AG08395 (cell line): ENCODE results near the gene GALNTL6.
"Not testable (repeated sequence)": the region's sequence is repeated elsewhere in the genome, so short reads cannot be mapped to it uniquely, and the experiment has no call there.

ENCODE experiments used
- DNase-seq: peaks from one replicate; pipeline ENCODE4 v3.0.0; 2012; ENCODE audit warnings: mixed read lengths, low spot score

The GALNTL6 gene

DNA sequence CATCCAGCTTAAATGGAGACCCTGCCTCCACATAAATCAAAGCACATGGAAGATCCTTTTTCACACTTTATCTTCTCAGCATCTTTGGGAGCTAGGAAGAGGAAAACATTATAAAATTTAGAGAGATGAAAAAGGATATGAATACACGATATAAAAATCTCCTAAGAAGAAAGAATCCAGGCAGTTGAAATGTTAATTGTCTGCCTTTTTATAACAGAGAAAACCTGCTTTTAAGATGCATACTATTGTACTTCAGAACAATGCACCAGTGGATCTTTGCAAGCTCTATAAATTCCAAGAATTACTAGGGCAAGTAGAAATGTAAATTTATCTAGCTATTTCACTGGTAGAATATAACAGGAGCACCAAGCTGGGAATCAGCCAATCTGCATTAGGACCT lies 1055.1 kb downstream of the GALNTL6 start:
- no peak for DNase-seq

- DNase-seq, result no peak
Observed at GRCh38 chr4:172869621-172870268, 1056.5 kb downstream of the GALNTL6 start.

DNA sequence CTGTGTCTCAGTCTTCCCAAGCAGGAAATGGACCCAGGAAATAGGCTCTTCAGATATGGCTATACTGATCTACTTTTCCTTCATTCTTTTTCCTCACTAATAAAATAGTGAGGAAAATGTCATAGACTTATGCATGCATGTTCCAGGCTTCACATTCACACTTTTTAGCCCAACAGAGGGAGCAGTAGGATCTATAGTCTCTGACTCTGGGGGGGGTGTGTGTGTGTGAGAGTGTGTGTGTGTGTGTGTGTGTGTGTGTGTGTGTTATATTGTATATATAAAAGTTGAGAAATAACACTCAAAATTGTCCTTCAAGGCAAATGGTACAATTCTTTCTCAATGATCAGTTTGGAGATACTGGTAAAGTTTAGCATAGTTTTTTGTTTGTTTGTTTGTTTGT lies 1058.2 kb downstream of the GALNTL6 start:
- DNase-seq, result no peak

GRCh38 chr4:172874944-172875343 lies 1061.7 kb downstream of the GALNTL6 start:
- no peak for DNase-seq

GRCh38 chr4:172876394-172876793 lies 1063.2 kb downstream of the GALNTL6 start:
- DNase-seq, result no peak

DNA sequence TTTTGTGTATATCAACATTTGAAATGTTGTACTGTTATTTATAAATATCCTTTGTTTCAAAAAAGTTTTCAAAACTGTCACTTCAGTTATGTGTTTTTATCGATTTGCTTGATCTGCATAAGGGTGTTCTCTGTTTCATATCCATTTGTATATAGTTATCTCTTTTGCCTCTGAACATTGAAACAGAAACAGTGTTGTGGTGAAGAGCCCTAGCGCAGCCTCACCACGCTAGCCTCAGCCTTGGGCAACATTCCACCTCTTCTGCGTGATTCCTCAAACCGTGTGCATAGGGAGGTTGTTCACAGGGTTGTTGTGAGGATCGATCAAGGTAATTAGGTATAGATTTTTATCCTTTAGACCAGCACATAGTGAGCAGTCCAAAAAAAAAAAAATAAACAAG lies 1068.4 kb downstream of the GALNTL6 start:
- no peak for DNase-seq

- DNase-seq, result not testable (repeated sequence)
Observed at GRCh38 chr4:172887358-172887757, 1074.2 kb downstream of the GALNTL6 start.

GRCh38 chr4:172887959-172888358 lies 1074.8 kb downstream of the GALNTL6 start:
- no peak for DNase-seq

DNA sequence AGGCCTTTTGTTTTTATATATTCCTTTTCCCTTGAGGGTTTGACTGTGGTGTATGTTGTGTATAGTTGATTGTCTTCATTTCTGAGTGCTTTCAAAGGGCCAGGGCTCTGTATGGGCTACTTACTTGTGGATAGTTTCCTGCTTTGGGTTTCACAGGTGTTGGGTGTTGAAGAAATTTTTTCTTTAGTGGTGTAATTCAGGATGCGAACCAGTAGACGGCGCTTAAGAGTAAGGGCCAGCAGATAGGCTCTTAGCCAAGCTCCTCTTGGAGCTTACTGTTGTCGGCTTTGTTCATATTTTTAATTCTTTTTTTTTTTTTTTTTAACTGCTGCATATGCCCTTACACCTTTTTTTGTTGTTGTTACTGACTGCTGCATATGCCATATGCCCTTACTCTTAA lies 1079.1 kb downstream of the GALNTL6 start:
- DNase-seq, result no peak

- no peak for DNase-seq
Observed at GRCh38 chr4:172895699-172896098, 1082.5 kb downstream of the GALNTL6 start.

GRCh38 chr4:172897046-172897445 lies 1083.8 kb downstream of the GALNTL6 start:
- no peak for DNase-seq

- no peak for DNase-seq
Observed at GRCh38 chr4:172898715-172899114, 1085.5 kb downstream of the GALNTL6 start.

GRCh38 chr4:172899861-172900260 lies 1086.7 kb downstream of the GALNTL6 start:
- no peak for DNase-seq

GRCh38 chr4:172900900-172901299 lies 1087.7 kb downstream of the GALNTL6 start:
- no peak for DNase-seq

- DNase-seq, result not testable (repeated sequence)
Observed at GRCh38 chr4:172912468-172912867, 1099.3 kb downstream of the GALNTL6 start.

DNA sequence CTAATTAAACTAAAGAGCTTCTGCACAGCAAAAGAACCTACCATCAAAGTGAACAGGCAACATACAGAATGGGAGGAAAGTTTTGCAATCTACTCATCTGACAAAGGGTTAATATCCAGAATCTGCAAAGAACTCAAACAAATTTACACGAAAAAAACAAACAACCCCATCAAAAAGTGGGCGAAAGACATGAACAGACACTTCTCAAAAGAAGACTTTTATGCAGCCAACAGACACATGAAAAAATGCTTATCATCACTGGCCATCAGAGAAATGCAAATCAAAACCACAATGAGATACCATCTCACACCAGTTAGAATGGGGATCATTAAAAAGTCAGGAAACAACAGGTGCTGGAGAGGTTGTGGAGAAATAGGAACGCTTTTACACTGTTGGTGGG lies 1104.2 kb downstream of the GALNTL6 start:
- DNase-seq, result not testable (repeated sequence)

DNA sequence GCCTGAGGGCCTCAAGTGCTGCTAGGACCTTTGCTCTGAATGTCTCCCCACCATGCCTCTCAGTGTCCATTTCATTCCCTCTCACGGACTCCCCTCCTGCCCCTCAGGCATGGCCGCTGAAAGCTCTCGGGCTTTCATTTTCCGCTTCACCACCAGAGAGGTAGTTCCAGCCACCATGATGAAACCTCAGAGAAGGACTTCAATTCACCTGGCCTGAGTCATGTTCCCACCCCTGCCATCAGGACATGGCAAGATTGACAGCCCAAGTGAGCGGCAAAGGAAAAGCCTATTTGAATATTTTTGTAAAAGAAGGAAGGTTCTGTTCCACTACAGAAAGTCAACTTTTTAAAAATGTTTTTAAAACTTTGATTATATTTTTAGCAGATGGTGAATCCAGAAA lies 1106.1 kb downstream of the GALNTL6 start:
- no peak for DNase-seq

GRCh38 chr4:172927096-172927814 lies 1114.1 kb downstream of the GALNTL6 start:
- no peak for DNase-seq

- DNase-seq, result no peak
Observed at GRCh38 chr4:172928347-172928746, 1115.1 kb downstream of the GALNTL6 start.

DNA sequence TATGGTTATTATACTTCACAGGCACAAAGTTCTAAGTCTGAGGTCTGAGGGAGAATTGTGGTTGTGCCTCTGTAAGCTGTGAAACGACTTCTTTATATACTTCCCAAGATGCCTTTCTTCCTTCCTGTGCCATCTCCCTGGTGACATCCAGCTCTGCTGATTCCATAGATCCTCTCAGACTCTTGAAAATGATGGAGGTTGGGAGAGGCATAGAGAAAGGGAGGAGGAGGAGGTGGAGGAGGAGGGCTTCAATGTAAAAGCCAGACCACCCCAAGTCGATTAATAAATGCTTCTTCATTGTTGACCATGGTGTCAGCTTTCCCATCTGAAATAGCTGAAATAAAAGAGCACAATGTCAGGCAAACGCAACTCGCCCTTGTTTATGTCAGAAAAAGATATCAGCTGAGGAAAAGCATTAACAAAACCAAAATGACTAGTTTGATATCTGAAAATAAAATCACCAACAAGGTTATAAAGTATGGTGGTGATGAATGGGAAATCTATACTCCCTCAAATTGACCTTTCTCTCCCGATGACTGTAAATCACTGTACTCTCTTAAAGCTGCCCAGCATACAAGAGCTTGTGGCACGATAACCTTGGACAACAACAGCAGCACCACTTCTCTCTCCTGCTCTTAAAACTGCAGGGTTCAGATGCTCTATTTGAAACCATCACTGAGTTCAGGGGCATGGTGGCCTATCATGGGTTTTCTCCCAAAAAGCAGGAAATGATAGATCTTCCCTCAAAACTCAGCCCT lies 1125.0 kb downstream of the GALNTL6 start:
- no peak for DNase-seq

GRCh38 chr4:172938870-172939269 lies 1125.7 kb downstream of the GALNTL6 start:
- DNase-seq, result no peak

DNA sequence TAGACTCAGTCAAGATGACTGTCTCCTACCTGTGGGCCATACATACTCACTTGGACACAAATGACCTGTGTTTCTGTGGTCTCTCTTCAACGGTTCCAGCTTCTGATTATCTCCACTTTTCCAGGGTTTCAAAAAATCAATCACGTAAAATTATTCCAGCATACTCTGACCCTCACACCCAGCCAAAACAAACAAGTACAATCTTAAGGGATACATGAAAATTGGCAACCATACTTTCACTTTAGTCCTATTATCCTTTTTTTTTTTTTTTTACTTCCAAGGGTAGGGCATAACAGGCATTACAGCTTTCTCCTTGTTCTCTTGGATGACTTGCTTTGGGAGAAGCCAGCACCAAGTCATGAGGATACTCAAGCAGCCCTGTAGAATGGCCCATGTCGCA lies 1129.6 kb downstream of the GALNTL6 start:
- no peak for DNase-seq

- no peak for DNase-seq
Observed at GRCh38 chr4:172945611-172946010, 1132.4 kb downstream of the GALNTL6 start.
